Spleen (tissue), 11 donors: ENCODE data around the gene ACSL5. TPM values are rescaled to one million over a fixed set of nuclear protein-coding genes. Genes with fewer than 3 reads are reported as not detected.
"Not testable (repeated sequence)": the region's sequence is repeated elsewhere in the genome, so short reads cannot be mapped to it uniquely, and the experiment has no call there.

Experiments used
- DNase-seq: peaks from one replicate; pipeline ENCODE4 v3.0.0-alpha.2; 2020
- H3K27ac ChIP-seq, 8 donors: fragments of 200-600 bp; sonication (generic) in 7 of 8; 1 replicate in 4 of 8; 2 replicates in 4 of 8; pipeline versions ENCODE4 v1.5.0 to v1.8.0; 2016 to 2021; ENCODE audit warnings: inconsistent platforms in 4 of 8, mild to moderate bottlenecking in 4 of 8, moderate library complexity in 1 of 8
- H3K27me3 ChIP-seq, 7 donors: fragments of 200-600 bp; sonication (generic) in 6 of 7; replicated peaks in 1 of 7; 1 replicate in 4 of 7; 2 replicates in 3 of 7; pipeline versions ENCODE4 v1.5.0 to v1.8.0; 2016 to 2021; ENCODE audit warnings: inconsistent platforms in 3 of 7, mild to moderate bottlenecking in 1 of 7
- H3K36me3 ChIP-seq, 6 donors: fragments of 200-600 bp; sonication (generic) in 5 of 6; 1 replicate in 4 of 6; 2 replicates in 2 of 6; pipeline versions ENCODE4 v1.5.0 to v1.8.0; 2016 to 2021; ENCODE audit warnings: inconsistent platforms in 2 of 6
- H3K4me1 ChIP-seq, 6 donors: fragments of 200-600 bp; sonication (generic) in 5 of 6; 1 replicate in 3 of 6; 2 replicates in 3 of 6; pipeline versions ENCODE4 v1.5.0 to v1.8.0; 2016 to 2021; ENCODE audit warnings: inconsistent platforms in 3 of 6
- H3K4me3 ChIP-seq, 8 donors: fragments of 200-600 bp; sonication (generic) in 7 of 8; 1 replicate in 4 of 8; 2 replicates in 4 of 8; pipeline versions ENCODE4 v1.5.0 to v1.8.0; 2016 to 2021; ENCODE audit warnings: inconsistent platforms in 4 of 8, mild to moderate bottlenecking in 4 of 8, moderate library complexity in 2 of 8
- H3K9me3 ChIP-seq, 8 donors: fragments of 200-600 bp; sonication (generic) in 7 of 8; 1 replicate in 4 of 8; 2 replicates in 4 of 8; pipeline versions ENCODE4 v1.5.0 to v1.8.0; 2016 to 2021; ENCODE audit warnings: inconsistent platforms in 4 of 8
- CTCF ChIP-seq, 11 experiments: fragments of 200-600 bp in 7 of 11; fragments of 450-650 bp in 4 of 11; sonication (generic) in 4 of 11; IDR thresholded peaks in 8 of 11; conservative IDR thresholded peaks in 3 of 11; 1 replicate in 7 of 11; 2 replicates in 4 of 11; pipeline versions ENCODE4 v1.4.0 to v1.8.0; 2016 to 2021; ENCODE audit warnings: antibody characterized with exemption in 11 of 11, inconsistent platforms in 4 of 11, mild to moderate bottlenecking in 1 of 11
- POLR2A ChIP-seq, 3 donors: fragments of 450-650 bp; IDR thresholded peaks; one replicate each; pipeline ENCODE4 v1.5.1; 2017; ENCODE audit warnings: antibody characterized with exemption in 3 of 3, mild to moderate bottlenecking in 1 of 3
- POLR2AphosphoS5 ChIP-seq, 3 donors: sonication (generic); formaldehyde crosslinking; IDR thresholded peaks; one replicate each; pipeline ENCODE4 v1.5.1; 2017; ENCODE audit warnings: antibody characterized with exemption in 3 of 3
- WGBS, 5 donors: extraction: QIAGEN DNeasy Blood & Tissue Kit in 3 of 5; methylation state at CpG; one replicate each; pipeline versions ENCODE4 v1.1.5 to v1.1.7; 2013 to 2018; 5-methylcytosine and 5-hydroxymethylcytosine counted together
- intact Hi-C: fragments of 100-400 bp; cut with DNase I; formaldehyde crosslinking; loops from one replicate; pipeline ENCODE4 v1.15.0; 2023; ENCODE audit warnings: low total_unique reads
- polyA plus RNA-seq, 3 donors: library from polyadenylated mRNA; stranded (reverse); fragments of 200-250 nt; gene quantifications; one replicate each; pipeline ENCODE4 v1.2.1, GENCODE V29; 2013
- total RNA-seq, 7 donors: library from RNA; depleted of rRNA in 3 of 7; stranded (reverse); fragments of >200 nt in 3 of 7; fragmentation: NEBNext Ultra II Directional in 4 of 7; extraction: Animal tissue kit (Norgen Biotek cat#: 25700) in 4 of 7; gene quantifications; one replicate each; pipeline versions ENCODE4 v1.1.0 to v1.2.1, GENCODE V29; 2016 to 2021
- donor health status: healthy with polysubstance abuse.
- donor health status: DM: no; HTN: no; CAD: no; lungs with moderate emphysema.
- donor health status: DM: no; HTN: no; CAD: no.
- donor health status: Bipolar disorder and iron deficiency.
- donor health status: healthy.
- donor health status: DM: no; HTN: no; CAD: no.
- donor health status: DM: yes; HTN: yes; CAD: no.

The ACSL5 gene
- total and polyA plus RNA-seq, 10 donors = 18.6 to 49.4 (median 42.8) TPM

DNA sequence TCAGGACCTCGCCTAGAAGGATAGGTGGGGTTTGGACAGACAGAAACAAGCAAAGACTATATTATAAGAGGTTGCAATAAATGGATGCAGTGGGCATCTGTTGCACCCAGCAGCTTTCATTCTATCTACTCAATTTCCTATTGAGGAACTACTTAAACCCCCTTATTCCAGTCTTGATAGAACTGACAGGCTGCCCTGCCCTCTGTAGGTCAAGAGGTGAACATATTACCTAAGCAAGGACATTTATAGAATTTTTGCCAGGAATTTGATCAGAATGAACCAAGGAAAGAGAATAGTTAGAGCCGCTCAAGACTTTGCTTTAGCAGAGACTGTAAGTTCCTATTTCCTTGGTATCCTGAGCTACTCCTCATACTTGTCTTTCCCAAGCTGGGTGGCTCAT lies 82.6 kb downstream of the ACSL5 start:
- TF ChIP-seq POLR2AphosphoS5 (IDR thresholded peaks at IDR 0.05) (no peak), CTCF (IDR thresholded peaks at IDR 0.05 in 8 of 11, conservative IDR thresholded peaks at IDR 0.05 in 3 of 11) (no peak), POLR2A (IDR thresholded peaks at IDR 0.05) (no peak)
- Histone ChIP-seq H3K4me3 (no peak overlapping the region), H3K27ac (no peak overlapping the region), H3K4me1 (peaks cover 0 to 8% (median 0%) of the 10 kb centered on the region in 6 donors), H3K9me3 (no peaks in the 10 kb centered on the region), H3K27me3 (no peaks in the 10 kb centered on the region), H3K36me3 (peaks cover 0 to 24% (median 7%) of the 10 kb centered on the region in 6 donors)
- intact Hi-C loops = no loop called here
- no peak for DNase-seq
- 89 to 98% (median 96%) methylated on average over 2 of the region's 2 CpGs for WGBS, 5 donors

DNA sequence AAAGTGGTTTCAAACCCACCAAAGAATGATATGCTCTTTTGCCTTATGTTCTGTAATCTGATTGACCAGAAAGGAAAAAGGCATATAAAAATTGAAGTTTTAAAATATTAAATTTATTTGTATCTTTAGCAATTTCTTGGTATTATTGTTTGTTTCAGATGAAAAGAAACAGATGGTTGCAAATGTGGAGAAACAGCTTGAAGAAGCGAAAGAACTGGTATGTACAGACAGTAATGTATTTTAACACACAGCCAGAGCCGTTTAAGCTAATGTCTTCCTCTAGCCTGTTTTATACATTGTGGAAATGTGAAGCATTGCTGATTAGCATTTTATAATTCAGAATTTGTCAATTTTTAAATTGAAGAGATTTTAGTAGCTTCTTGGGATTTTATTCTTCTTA lies 86.5 kb downstream of the ACSL5 start:
- TF ChIP-seq POLR2AphosphoS5 (IDR thresholded peaks at IDR 0.05) (no peak), POLR2A (IDR thresholded peaks at IDR 0.05) (no peak), CTCF (IDR thresholded peaks at IDR 0.05 in 8 of 11, conservative IDR thresholded peaks at IDR 0.05 in 3 of 11) (no peak)
- H3K9me3 ChIP-seq = no peaks in the 10 kb centered on the region
- H3K4me1 ChIP-seq = no peaks in the 10 kb centered on the region
- DNase-seq = no peak
- no peak overlapping the region for H3K27ac ChIP-seq
- no peaks in the 10 kb centered on the region for H3K27me3 ChIP-seq
- 91 to 99% (median 97%) methylated on average over 2 of the region's 2 CpGs for WGBS, 5 donors
- no peak overlapping the region for H3K4me3 ChIP-seq
- peaks cover 0 to 63% (median 21%) of the 10 kb centered on the region in 6 donors for H3K36me3 ChIP-seq
- intact Hi-C loops = no loop called here

DNA sequence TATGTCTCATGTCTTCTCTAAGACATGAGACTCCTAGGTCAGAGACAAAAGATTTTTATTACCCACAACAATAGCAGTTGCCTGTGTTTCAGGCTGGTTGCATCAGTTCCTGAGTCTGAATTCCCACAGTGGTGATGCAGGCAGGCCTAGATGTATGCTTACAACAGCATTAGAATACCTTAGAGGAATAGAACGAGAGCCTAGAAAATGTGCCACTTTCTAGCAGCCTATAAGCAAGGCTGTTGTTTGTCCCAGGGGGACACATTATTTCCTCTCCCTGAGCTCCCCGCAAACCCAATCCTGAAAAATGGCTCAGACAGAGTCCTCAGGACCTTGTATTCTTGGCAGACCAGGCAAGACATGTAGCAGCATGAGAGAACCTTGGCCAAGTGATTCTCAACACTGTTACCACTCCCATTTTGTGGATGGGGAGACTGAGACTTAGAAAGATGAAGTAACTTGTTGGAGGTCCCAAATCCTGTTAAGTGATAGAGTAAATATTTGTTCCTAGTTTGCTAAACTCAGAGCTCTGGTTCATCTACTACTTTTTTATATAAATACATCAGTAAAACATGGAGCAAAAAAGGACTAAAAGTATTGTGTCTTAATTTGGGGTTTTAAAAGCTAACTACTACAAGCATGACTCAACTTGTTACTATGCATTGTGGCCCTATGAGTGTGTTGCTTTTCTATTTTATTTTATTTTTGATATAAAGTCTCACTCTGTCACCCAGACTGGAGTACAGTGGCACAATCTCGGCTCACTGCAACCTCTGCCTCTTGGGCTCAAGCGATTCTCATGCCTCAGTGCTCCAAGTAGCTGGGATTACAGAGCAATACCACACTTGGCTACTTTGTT lies 87.3 kb downstream of the ACSL5 start:
- intact Hi-C loops = no loop called here
- WGBS, 5 donors = 94 to 98% (median 95%) methylated on average over 4 of the region's 4 CpGs
- Histone ChIP-seq H3K4me1 (no peaks in the 10 kb centered on the region), H3K27ac (no peak overlapping the region), H3K36me3 (peaks cover 0 to 67% (median 26%) of the 10 kb centered on the region in 6 donors), H3K9me3 (no peaks in the 10 kb centered on the region), H3K27me3 (no peaks in the 10 kb centered on the region), H3K4me3 (no peak overlapping the region)
- DNase-seq = no peak
- no peak for TF ChIP-seq CTCF (IDR thresholded peaks at IDR 0.05 in 8 of 11, conservative IDR thresholded peaks at IDR 0.05 in 3 of 11)
- no peak for TF ChIP-seq POLR2A (IDR thresholded peaks at IDR 0.05)
- TF ChIP-seq POLR2AphosphoS5 (IDR thresholded peaks at IDR 0.05) = no peak

- DNase-seq, H3K27me3 ChIP-seq, H3K27ac ChIP-seq, intact Hi-C loops, H3K4me3 ChIP-seq, H3K9me3 ChIP-seq, H3K4me1 ChIP-seq: not testable (repeated sequence)
- peaks cover 0 to 91% (median 34%) of the 10 kb centered on the region in 6 donors for H3K36me3 ChIP-seq
- 95 to 98% (median 96%) methylated on average over 5 of the region's 5 CpGs for WGBS, 5 donors
These were observed 90.2 kb downstream of the ACSL5 start for GRCh38 chr10:112464074-112464473.
